M059J (cell line): ENCODE data around the gene BBIP1. TPM values are rescaled to one million over a fixed set of nuclear protein-coding genes. Genes with fewer than 3 reads are reported as not detected.
A peak's percentile ranks its signal among the peaks of the same experiment; 100 is the strongest.
"Not testable (repeated sequence)": the region's sequence is repeated elsewhere in the genome, so short reads cannot be mapped to it uniquely, and the experiment has no call there.

Experiments
- DNase-seq: peaks from one replicate; pipeline ENCODE4 v3.0.0-alpha.2; 2012; ENCODE audit warnings: low read depth
- total RNA-seq: library from RNA; depleted of rRNA; stranded (reverse); fragments of >200 nt; shearing (Covaris generic); gene quantifications from 2 replicates; pipeline ENCODE4 v1.2.3, GENCODE V29; 2014

BBIP1 gene
- total RNA-seq, 1 experiment from 2014 or later: 32.1 TPM

DNA sequence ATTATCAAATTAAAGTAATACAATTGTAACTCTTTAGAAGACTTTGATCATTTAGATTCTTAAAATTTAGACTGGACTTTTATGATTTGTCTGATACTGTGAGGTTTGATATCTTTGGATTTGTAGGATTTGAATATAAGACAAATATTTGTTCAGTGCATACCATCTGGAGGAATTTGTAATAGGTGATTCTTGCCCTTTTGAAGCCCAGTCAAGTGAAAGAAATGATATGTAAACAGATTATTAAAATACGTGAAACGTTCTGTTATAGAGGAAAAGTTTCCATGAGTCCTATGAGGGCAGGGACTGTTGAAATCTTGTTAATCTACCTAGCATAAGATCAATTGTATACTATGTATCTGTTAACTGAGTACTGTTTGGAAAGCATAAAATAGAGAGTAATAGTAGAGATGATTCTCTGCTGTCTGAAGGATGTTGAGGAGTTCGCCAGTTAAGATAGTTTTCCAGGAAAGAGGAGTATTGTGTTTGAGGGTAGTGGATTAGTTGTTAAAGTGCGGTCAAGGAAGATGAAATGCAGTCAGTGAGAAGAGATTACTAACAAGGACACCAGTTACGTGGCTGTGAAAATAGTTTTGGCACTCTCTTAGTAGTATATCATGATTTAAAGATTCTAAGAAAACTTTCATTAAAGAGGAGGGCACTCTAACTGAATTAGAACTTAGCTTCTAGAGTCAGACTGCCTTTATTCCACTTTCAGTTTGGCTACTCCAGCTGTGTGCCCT is 32.9 kb downstream of the BBIP1 start:
- DNase-seq: no peak

DNA sequence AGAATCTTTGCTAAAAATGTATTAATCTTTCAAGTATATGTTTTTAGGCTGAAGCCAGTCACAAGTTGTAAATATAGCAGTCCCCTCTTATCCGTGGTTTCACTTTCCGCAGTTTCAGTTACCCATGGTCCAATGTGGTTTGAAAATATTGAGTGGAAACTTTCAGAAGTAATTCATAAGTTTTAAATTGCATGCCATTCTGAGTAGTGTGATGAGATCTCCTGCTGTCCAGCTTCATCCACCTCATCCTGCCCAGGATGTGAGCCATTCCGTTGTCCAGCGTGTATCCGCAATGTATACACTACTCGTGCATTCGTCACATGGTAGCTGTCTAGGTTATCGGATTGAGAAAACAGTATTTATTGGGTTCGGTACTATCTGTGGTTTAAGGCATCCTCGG is 35.1 kb downstream of the BBIP1 start:
- no peak for DNase-seq

DNA sequence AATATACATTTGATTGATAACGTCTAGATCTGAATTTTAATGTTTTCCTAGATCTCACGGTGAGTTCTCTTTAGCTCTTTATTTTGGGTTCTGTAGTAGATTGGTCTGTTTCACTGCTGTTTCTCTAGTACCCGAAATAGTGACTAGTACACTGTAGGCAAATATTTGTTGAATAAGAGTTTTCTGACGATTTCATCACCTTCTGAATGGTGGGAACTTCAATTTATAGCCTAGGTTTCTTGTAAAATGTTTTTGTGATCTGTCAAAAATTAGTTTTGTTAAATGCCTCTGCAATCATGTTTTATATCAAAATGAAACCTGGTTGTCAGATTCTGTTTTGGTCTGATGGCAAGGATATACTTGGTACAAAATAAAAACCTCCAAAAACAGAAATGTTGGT is 37.1 kb downstream of the BBIP1 start:
- DNase-seq: no peak

GRCh38 chr10:110881247-110881646 is 37.7 kb downstream of the BBIP1 start:
- no peak for DNase-seq

DNA sequence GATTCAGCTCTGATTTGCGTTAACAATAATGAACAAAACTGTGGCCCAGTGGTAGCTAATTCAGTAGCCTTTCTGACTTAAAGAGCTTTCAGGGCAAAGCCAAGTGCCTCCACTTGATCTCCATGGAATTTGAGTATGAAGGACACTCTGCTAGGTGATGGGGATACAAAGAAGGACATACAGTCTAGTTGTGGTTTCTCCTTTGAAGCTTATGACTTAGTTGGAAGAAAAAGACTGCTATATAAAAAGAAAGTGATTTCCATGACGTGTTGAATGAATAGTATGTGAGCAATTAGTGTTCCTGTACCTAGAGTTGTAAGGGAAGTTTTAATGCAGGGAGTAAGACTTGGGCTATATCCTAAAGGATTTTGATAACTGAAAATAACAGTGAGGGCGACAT is 39.0 kb downstream of the BBIP1 start:
- DNase-seq: no peak

- DNase-seq: no peak
Measured at GRCh38 chr10:110876788-110877187, 42.2 kb downstream of the BBIP1 start.

- DNase-seq: no peak
Measured at GRCh38 chr10:110876000-110876399, 43.0 kb downstream of the BBIP1 start.

GRCh38 chr10:110873951-110874350 is 45.0 kb downstream of the BBIP1 start:
- DNase-seq: no peak

DNA sequence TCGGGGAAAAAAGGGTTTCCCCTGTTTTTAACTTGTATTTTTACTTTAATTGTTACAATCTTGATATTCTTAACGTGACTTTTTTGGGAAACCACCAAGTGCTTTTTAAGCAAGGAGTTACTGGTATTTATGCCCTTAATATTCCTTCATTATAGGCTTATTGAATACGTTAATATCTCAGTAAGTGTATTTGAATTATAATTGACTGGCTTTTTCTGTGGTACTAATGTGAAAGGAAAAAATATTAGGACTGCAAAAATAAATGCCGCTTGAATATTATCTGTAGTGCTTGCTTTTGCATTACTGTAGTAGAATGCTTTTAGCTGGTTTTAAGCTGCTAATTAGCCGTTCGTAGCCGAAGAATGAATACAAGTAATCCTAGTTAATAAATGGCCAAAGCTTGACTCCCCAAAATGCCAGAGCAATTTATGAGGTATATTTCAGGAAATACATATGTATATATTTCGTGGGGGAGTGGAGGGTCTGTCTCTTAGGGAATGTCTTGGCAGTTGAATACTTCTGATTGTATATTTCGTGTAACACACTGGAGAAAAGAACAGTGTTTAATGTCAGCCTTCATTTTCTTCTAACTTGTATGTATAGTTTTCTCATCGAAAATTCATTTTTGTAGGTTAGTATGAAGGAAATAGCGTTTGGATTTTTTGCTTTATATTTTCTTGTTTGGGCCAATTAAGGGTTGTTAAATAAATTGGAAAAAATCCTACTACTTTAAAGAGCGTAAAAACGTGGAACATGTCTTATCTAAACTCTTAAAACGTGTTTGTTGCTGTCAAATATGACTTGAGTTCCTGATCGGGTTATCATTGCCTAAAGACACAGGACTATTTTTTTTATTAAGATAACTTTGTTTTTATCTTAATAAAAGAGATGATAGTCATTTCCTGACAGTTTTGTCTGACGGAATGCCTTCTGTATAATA is 45.7 kb downstream of the BBIP1 start:
- no peak for DNase-seq

GRCh38 chr10:110872145-110872983 is 46.6 kb downstream of the BBIP1 start:
- DNase-seq: peak; percentile 67

GRCh38 chr10:110871298-110872084 is 47.5 kb downstream of the BBIP1 start, which contains the start of gene PDCD4:
TSS of gene PDCD4 (plus strand) at chr10:110871928. CDS start at chr10:110876028, 4,100 bp downstream.
- DNase-seq: peak; percentile 97

DNA sequence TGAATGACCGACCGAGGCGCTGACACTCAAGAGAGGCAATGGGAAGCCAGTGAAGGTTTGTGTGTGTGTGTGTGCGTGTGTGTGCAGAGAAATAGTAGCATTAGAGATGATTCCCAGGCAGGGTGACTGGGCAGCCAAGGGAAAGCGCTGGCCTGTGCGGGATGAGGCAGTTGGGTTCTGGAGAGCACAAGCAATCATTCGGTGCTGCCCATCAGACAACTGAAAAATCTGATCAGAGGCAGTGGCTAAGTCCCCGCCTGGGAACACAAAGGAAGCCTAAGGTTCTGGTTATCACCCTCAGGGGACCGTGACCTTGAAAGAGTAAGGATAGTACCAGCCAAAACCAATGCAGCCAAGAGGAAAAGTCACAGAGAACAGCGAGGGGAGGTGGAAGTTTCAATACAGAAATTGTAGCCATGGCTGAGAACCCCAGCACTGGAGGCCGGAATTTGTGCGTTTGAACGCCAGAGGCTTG is 48.1 kb downstream of the BBIP1 start:
- DNase-seq: no peak

DNA sequence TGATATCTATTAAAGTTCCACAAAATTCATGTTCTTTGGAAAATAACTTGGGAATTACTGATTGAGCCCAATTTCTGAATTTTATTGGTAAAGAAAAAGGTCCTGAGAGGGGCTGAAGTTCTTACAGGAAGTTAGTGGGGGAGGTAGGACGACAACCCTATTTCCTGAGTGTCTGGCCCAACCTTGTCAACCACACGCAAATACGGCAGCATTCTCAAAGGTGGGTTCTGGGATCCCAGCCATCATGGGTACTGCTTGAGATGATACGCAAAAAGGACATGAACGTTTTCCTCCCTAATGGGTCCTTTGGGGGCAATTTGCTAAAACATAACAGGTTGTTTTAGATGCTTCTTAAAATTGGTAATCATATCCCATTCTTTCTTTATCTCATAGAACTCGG is 50.0 kb downstream of the BBIP1 start:
- no peak for DNase-seq

DNA sequence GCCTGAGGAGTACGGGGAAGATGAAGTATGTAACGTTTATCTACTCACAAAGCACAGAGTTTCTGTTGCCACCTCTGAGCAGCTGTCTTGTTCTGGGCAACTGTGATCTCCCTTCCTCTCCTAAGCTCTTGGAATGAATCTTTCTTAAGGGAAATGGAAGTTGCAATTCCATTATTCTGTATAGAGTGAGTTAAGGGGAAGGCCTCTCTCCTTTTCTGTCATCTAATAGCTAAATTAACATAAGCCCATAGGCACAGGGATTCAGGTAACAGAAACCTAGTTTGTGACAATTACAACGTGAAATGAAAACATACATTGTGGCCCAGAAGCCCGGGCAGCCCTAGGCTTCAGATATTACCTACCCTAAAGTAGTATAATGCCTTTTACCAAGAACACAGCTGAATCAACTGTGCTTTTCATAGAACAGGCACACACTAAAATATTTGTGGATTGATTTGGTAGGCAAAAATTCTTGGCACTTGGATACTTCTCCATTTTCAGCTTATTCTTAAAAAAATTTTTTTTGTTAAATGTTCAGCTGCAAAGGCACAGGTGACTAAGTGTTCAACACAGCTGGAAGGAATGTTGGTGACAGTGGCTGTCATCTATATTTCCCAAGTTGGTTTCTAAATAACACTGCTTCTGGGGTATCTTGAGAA is 51.0 kb downstream of the BBIP1 start:
- DNase-seq: no peak

DNA sequence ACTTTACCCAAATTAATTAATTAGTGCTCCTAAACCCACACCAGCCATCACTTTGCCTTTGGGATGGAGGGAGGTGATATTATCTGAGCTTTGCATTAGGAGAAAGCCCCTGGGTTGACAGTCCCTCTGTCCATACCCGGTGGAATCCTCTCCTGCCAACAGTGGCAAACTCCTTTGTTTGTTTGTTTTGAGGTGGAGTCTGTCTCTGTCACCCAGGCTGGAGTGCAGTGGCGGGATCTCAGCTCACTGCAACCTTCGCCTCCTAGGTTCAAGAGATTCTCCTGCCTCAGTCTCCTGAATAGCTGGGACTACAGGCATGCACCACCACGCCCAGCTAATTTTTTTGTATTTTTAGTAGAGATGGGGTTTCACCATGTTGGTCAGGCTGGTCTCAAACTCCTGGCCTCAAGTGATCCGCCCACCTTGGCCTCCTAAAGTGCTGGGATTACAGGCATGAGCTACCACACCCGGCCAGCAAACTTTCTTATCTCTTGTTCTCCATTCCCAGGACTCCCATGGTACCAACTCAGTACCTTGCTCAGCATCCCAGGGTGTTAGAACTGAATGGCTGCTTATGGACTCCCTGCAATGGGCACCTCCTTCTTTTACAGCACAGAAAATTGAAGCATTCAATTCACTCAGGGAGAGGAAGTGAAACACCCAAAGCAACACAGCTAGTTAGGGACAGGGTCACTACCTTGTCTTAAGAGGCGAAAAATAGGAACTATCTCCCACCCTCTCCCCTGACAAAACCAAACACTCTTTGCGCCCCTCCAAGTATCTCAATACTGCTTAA is 51.8 kb downstream of the BBIP1 start:
- DNase-seq: not testable (repeated sequence)

DNA sequence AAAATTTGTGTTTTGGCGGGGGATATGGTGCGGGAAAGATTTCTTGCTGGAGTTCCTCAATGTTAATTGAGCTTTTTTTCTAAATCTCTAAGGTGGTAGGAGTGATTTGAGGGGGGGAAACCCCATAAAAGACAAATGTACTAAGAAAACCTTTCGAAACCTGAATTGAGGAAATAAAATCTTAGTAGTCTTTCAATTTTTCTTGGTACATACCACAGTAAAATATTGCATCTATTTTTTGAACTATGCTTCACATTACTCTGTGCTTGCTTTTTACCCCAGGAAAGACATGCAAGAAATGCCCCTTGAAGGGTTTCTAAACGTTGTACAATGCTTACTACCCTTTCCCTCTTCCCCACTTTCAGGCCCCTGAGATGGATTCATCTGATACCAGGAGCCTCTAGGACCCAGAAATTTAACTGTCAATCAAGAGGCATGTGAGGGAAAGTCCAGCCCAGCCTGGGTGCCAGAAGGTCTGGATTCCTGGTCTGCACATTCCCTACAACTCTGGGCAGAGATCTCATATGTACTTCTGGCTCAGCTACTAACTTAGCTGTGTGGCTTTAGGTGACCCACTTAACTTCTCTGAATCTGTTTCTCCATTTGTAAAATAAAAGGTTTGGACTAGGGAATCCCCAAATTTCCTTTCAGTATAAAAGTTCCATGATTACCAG is 53.0 kb downstream of the BBIP1 start:
- no peak for DNase-seq

- DNase-seq: peak; percentile 57
Measured at GRCh38 chr10:110865186-110865808, 53.7 kb downstream of the BBIP1 start.

DNA sequence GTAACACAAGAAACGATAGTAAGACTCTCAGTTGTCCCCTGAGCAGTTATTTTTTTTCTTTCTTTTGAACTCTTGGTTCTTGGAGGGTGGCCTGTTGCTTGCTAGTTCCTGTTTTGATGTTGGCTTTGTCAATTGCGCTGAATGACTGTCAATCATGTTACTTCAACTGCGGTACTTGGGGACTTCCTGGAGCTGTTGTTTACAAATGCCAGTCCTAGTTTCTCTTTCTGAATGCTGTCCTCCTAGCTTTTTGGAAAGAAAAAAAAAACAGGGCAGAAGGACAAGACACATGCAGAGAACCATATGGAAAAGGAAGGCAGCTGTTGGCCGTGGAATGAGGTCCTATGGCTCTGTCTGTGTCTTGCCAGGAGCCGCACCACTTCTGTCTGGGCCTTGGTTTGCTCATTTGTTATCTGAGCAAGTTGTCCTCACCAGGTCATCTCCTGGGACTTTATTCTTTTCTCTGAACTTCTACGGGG is 54.3 kb downstream of the BBIP1 start:
- peak; percentile 27 for DNase-seq
